CD8-positive, alpha-beta memory T cell (primary cell): ENCODE data around the gene ARHGAP26. TPM values are rescaled to one million over a fixed set of nuclear protein-coding genes. Genes with fewer than 3 reads are reported as not detected.

Source experiments
- CTCF ChIA-PET: fragments of 350-600 bp; sonication (Branson Sonifier 250); formaldehyde crosslinking; loops from one replicate; lab custom pipeline; 2021; ENCODE audit warnings: antibody characterized with exemption; lab: Charles Lee
- POLR2A ChIA-PET: fragments of 350-600 bp; sonication (Branson Sonifier 250); formaldehyde crosslinking; loops from one replicate; lab custom pipeline; 2021; ENCODE audit warnings: antibody characterized with exemption; lab: Charles Lee
- DNase-seq, 5 donors: peaks; one replicate each; pipeline versions ENCODE4 v3.0.0 to v3.0.0-alpha.2; 2020 to 2022; ENCODE audit warnings: mixed read lengths in 1 of 5
- H3K27ac ChIP-seq: one replicate; pipeline ENCODE4 v1.7.0; 2013; ENCODE audit warnings: low read depth, mild to moderate bottlenecking, low read length, moderate library complexity
- H3K27me3 ChIP-seq: 2 replicates; pipeline ENCODE4 v1.7.0; 2013; ENCODE audit warnings: low read length, mild to moderate bottlenecking; ENCODE audit not compliant: insufficient read depth, poor library complexity, severe bottlenecking
- H3K36me3 ChIP-seq: 2 replicates; pipeline ENCODE4 v1.7.0; 2013; ENCODE audit warnings: mild to moderate bottlenecking, low read length, moderate library complexity; ENCODE audit not compliant: insufficient read depth
- H3K4me1 ChIP-seq: 2 replicates; pipeline ENCODE4 v1.7.0; 2013; ENCODE audit warnings: mild to moderate bottlenecking, low read length, moderate library complexity; ENCODE audit not compliant: insufficient read depth
- H3K4me3 ChIP-seq: 2 replicates; pipeline ENCODE4 v1.7.0; 2013; ENCODE audit warnings: mild to moderate bottlenecking, low read length
- H3K9me3 ChIP-seq: 2 replicates; pipeline ENCODE4 v1.7.0; 2013; ENCODE audit warnings: mild to moderate bottlenecking, low read length
- H3K27ac Mint-ChIP-seq, 8 donors: one replicate each; pipeline ENCODE4 v1.8.0; 2020 to 2021; ENCODE audit warnings: mixed read lengths in 8 of 8, mild to moderate bottlenecking in 6 of 8, inconsistent platforms in 3 of 8, moderate library complexity in 3 of 8
- H3K27me3 Mint-ChIP-seq, 2 donors: one replicate each; pipeline ENCODE4 v1.8.0; 2020 to 2021; ENCODE audit warnings: mixed read lengths in 2 of 2, mild to moderate bottlenecking in 1 of 2, moderate library complexity in 1 of 2
- H3K36me3 Mint-ChIP-seq, 3 donors: one replicate each; pipeline ENCODE4 v1.8.0; 2020 to 2021; ENCODE audit warnings: mixed read lengths in 3 of 3, inconsistent platforms in 1 of 3, mild to moderate bottlenecking in 1 of 3
- H3K4me1 Mint-ChIP-seq, 3 donors: one replicate each; pipeline ENCODE4 v1.8.0; 2020 to 2021; ENCODE audit warnings: mixed read lengths in 3 of 3, inconsistent platforms in 1 of 3, mild to moderate bottlenecking in 1 of 3
- H3K4me3 Mint-ChIP-seq, 7 donors: one replicate each; pipeline ENCODE4 v1.8.0; 2020 to 2021; ENCODE audit warnings: mixed read lengths in 7 of 7, mild to moderate bottlenecking in 6 of 7, moderate library complexity in 4 of 7, inconsistent platforms in 2 of 7
- H3K9me3 Mint-ChIP-seq, 5 donors: one replicate each; pipeline ENCODE4 v1.8.0; 2020 to 2022; ENCODE audit warnings: mixed read lengths in 5 of 5, mild to moderate bottlenecking in 3 of 5, moderate library complexity in 2 of 5, inconsistent platforms in 1 of 5
- polyA plus RNA-seq: library from polyadenylated mRNA; unstranded; fragments of 300-500 nt; fragmentation: Illumina TruSeq; gene quantifications from one replicate; pipeline ENCODE4 v1.2.3, GENCODE V29; 2021
- total RNA-seq, 2 experiments: library from RNA; stranded (reverse); gene quantifications; one replicate each; pipeline ENCODE4 v1.2.3, GENCODE V29; 2021

ARHGAP26 gene
- total and polyA plus RNA-seq, 3 experiments from 2014 or later = 16.7 to 37.1 (median 19.7) TPM

DNA sequence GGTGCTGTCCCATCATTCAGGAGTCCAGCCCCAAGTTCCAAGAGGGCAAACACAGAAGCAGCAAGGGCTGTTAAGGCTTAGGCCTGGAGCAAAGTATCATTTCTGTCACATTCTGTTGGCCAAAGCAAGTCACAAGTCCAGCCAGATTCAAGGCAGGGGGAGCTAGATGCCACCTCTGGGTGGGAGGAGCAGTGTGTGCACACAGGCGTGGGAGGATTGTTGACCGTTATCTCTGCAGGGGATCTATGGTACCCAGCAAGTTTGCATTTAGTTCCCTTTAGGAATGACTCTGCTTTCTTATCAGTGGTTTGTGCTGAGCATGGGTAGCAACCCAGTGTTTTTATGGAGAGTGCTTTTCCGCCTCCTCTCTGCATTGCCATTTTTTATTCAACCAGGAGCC, 354.4 kb downstream of the ARHGAP26 start:
- no peak overlapping the region for H3K4me3 Mint-ChIP-seq
- no peaks in the 10 kb centered on the region for H3K27me3 Mint-ChIP-seq
- Histone ChIP-seq H3K4me1 (no peaks in the 10 kb centered on the region), H3K27ac (no peak overlapping the region), H3K9me3 (no peaks in the 10 kb centered on the region), H3K4me3 (no peak overlapping the region), H3K36me3 (no peaks in the 10 kb centered on the region), H3K27me3 (no peaks in the 10 kb centered on the region)
- H3K4me1 Mint-ChIP-seq = peaks cover 29 to 40% (median 36%) of the 10 kb centered on the region in 3 donors
- H3K9me3 Mint-ChIP-seq = no peaks in the 10 kb centered on the region
- H3K36me3 Mint-ChIP-seq = peaks cover 0 to 33% (median 26%) of the 10 kb centered on the region in 3 donors
- POLR2A ChIA-PET = no interaction called here
- no peak for DNase-seq
- peak overlapping the region in 2 of 8 donors; percentile 24 to 77 for H3K27ac Mint-ChIP-seq
- CTCF ChIA-PET = interaction anchor here (1.0 kb wide), 1 partner anchor 11 kb away, joined by 3 read pairs; no protein-coding TSS in a partner anchor

DNA sequence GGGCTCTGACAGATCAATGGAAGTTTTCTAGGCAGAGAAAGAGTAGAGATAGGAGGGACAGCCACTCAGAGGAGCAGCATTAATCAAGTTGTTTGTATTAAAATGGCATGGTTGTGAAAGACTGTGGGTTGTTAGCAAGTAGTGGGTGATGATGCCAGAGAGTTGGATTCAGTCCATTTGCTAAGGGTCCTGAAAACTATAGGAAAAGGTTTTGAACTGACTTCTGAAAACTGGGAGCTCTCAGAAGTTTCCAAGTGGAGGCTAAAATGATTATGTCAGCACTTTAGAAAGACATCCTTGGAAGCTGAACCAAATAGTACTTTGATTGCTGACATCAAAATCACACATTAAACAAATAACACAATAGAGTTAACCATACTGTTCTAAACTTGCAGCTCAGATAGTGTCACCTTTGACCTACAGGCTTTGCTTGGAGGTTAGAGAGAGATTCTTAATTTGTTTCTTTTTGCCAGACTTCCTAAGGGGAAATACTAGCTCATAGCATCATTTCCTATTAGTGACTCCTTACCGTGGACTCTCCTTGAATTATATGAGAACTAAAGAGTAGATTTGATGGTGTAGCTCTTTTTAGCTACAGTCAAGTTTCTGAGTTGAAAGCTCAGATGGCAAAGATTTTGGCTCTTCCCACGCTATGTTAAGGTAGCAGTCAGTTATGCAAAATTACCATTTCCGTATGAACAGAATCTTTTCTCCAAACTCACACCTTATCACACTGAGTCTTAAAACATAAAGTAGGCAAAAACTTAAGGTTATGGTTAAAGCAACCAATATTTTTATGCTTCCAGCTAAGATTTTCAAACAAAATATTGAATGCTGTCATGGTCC, 356.2 kb downstream of the ARHGAP26 start:
- Histone ChIP-seq H3K36me3 (no peaks in the 10 kb centered on the region), H3K27me3 (no peaks in the 10 kb centered on the region), H3K9me3 (no peaks in the 10 kb centered on the region), H3K4me3 (no peak overlapping the region), H3K4me1 (no peaks in the 10 kb centered on the region), H3K27ac (no peak overlapping the region)
- Mint-ChIP-seq H3K27ac (peak overlapping the region in 1 of 8 donors; percentile 47), H3K36me3 (peaks cover 0 to 27% (median 17%) of the 10 kb centered on the region in 3 donors), H3K4me1 (peaks cover 16 to 25% (median 22%) of the 10 kb centered on the region in 3 donors), H3K9me3 (no peaks in the 10 kb centered on the region), H3K27me3 (no peaks in the 10 kb centered on the region), H3K4me3 (no peak overlapping the region)
- POLR2A ChIA-PET = no interaction called here
- DNase-seq = no peak
- CTCF ChIA-PET = interaction anchor here (1.4 kb wide), 1 partner anchor 124 kb away, joined by 3 read pairs; no protein-coding TSS in a partner anchor

DNA sequence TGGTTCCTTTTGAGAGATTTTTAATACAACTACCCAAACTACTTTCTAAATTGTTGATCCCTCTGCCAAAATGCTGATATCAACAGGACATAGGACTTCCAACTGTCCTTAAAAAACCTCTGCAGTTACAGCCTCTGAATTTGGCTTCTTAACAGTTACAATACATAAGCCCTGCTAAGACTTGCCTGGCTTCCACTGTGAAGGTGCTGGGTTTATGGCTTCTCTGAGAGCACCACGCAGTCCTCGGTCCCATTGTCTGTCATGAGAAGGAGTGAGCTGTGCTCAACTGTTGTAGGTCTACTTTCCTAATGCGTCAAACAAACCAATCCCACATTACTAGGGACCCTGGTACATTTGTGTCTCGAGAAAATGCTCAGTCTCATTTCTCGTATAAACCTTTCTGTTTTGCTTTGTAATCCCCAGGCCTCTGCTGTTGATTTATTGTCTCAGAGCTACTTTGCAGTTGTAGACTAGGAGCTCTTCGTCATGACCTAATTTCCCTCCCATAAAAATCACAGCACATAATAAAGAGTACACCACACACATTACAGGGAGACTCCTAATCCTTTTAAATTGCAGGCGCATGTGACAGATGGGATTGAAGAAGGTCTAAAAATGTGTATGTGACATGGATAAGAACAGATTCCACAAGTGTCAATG, 358.4 kb downstream of the ARHGAP26 start:
- ChIA-PET POLR2A (no interaction called here), CTCF (no interaction called here)
- H3K27ac ChIP-seq = no peak overlapping the region
- H3K36me3 ChIP-seq = no peaks in the 10 kb centered on the region
- Mint-ChIP-seq H3K4me1 (peaks cover 16 to 22% (median 19%) of the 10 kb centered on the region in 3 donors), H3K4me3 (no peak overlapping the region), H3K27ac (no peak overlapping the region), H3K36me3 (peaks cover 0 to 16% (median 5%) of the 10 kb centered on the region in 3 donors), H3K9me3 (no peaks in the 10 kb centered on the region), H3K27me3 (no peaks in the 10 kb centered on the region)
- no peaks in the 10 kb centered on the region for H3K9me3 ChIP-seq
- H3K27me3 ChIP-seq = no peaks in the 10 kb centered on the region
- no peak overlapping the region for H3K4me3 ChIP-seq
- no peaks in the 10 kb centered on the region for H3K4me1 ChIP-seq
- DNase-seq = no peak

DNA sequence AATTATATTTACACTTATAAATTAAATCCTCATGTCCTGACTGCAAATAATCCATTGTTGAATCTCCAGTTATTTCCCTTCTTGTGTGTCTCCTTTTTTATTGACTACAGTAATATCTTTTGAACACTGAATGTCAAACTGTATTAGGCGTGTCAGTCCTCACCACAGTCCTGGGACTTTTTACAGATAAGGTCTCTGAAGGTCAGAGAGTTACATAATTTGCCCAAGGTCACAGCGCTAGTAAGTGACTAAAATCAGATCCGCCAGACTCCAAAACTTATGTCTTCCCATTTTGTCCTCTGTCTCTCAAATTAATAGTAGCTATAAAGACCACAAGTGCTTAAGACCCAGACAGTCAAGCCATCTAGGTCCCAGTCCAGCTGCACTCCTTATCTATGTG, 359.0 kb downstream of the ARHGAP26 start:
- H3K36me3 Mint-ChIP-seq = peaks cover 0 to 20% (median 9%) of the 10 kb centered on the region in 3 donors
- H3K9me3 Mint-ChIP-seq = no peaks in the 10 kb centered on the region
- CTCF ChIA-PET = no interaction called here
- Histone ChIP-seq H3K9me3 (no peaks in the 10 kb centered on the region), H3K4me3 (no peak overlapping the region), H3K27ac (no peak overlapping the region), H3K4me1 (no peaks in the 10 kb centered on the region), H3K27me3 (no peaks in the 10 kb centered on the region), H3K36me3 (no peaks in the 10 kb centered on the region)
- peaks cover 16 to 22% (median 19%) of the 10 kb centered on the region in 3 donors for H3K4me1 Mint-ChIP-seq
- H3K27ac Mint-ChIP-seq = peak overlapping the region in 1 of 8 donors; percentile 17
- POLR2A ChIA-PET = no interaction called here
- no peak overlapping the region for H3K4me3 Mint-ChIP-seq
- no peak for DNase-seq
- no peaks in the 10 kb centered on the region for H3K27me3 Mint-ChIP-seq

DNA sequence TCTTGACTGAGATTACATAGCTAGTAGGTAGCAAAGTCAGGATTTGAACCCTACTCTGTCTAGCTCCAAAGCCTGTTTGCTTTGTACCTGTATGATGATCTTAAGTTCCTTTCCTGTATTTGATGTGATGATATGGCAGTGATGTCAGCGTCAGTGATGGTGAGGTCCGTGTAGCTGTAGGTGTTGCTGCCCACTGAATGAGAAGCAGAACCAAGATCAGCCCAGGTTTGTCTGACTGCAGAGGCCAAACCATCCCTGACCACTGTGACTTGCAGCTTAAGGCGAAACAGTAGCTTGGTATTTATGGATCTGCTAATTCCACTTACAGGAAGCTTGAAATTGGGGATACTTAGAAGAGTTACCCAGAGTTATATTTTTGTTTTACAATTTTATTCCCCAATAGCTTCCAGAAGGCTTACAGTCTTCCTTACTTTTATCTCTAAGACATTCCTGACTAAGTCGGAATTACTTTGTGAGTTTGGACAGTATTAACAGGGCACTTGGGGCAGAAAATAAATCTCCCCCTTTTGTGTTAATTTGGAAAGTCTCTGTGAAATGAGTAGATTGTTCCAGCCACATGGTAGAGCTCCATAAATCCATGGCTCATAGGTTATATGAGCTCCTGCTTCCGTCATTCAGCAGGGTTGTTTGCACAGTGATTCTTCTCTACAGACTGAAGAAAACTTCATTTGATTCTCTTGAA, 359.9 kb downstream of the ARHGAP26 start:
- H3K4me1 Mint-ChIP-seq = peaks cover 12 to 18% (median 16%) of the 10 kb centered on the region in 3 donors
- no peak overlapping the region for H3K27ac Mint-ChIP-seq
- H3K9me3 Mint-ChIP-seq = no peaks in the 10 kb centered on the region
- H3K27me3 ChIP-seq = no peaks in the 10 kb centered on the region
- H3K4me3 ChIP-seq = no peak overlapping the region
- H3K27ac ChIP-seq = no peak overlapping the region
- POLR2A ChIA-PET = no interaction called here
- no peaks in the 10 kb centered on the region for H3K27me3 Mint-ChIP-seq
- H3K9me3 ChIP-seq = no peaks in the 10 kb centered on the region
- peaks cover 3 to 26% (median 14%) of the 10 kb centered on the region in 3 donors for H3K36me3 Mint-ChIP-seq
- CTCF ChIA-PET = interaction anchor here (1.2 kb wide), 1 partner anchor 100 kb away, joined by 3 read pairs; no protein-coding TSS in a partner anchor
- no peaks in the 10 kb centered on the region for H3K36me3 ChIP-seq
- no peak for DNase-seq
- H3K4me3 Mint-ChIP-seq = no peak overlapping the region
- H3K4me1 ChIP-seq = no peaks in the 10 kb centered on the region

DNA sequence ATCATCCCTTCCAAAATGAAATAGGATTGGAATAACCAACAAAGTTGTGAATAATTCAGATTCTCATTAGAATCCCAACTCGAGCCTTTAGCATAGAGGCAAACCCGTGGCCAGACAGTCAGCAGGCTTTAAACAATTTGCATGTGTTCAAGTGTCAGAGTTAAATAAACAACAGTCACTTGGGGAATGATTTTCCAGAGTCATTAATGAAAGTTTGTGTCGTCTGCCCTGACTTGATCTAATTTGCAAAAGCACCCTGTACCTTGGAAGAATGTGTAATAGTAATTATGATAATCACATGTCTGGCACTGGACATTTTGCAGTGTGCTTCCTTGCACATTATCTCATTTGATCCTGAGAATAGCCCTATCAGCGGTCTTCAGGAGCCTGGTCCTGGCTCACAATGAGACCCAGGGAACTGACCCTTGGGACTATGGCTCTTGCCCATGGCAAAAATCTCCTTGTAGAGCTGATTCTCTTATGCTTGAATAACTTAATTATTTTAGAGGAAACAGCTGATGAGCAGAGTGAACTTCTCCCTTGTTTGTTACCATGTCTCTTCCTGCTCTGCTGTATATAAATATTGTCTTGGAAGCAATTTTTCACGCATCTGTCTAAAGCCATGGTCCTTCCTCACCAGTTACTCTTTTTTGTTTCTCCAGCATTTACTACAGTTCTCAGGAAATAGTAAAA, 360.6 kb downstream of the ARHGAP26 start:
- CTCF ChIA-PET = interaction anchor here (1.2 kb wide), 1 partner anchor 101 kb away, joined by 3 read pairs; no protein-coding TSS in a partner anchor
- H3K36me3 ChIP-seq = no peaks in the 10 kb centered on the region
- no peaks in the 10 kb centered on the region for H3K4me1 ChIP-seq
- no peak for DNase-seq
- no peaks in the 10 kb centered on the region for H3K9me3 ChIP-seq
- no peaks in the 10 kb centered on the region for H3K9me3 Mint-ChIP-seq
- H3K27me3 ChIP-seq = no peaks in the 10 kb centered on the region
- H3K4me1 Mint-ChIP-seq = peaks cover 8 to 16% (median 13%) of the 10 kb centered on the region in 3 donors
- H3K4me3 Mint-ChIP-seq = no peak overlapping the region
- H3K27ac ChIP-seq = no peak overlapping the region
- H3K4me3 ChIP-seq = no peak overlapping the region
- H3K27ac Mint-ChIP-seq = peak overlapping the region in 1 of 8 donors; percentile 43
- POLR2A ChIA-PET = no interaction called here
- no peaks in the 10 kb centered on the region for H3K27me3 Mint-ChIP-seq
- peaks cover 4 to 31% (median 11%) of the 10 kb centered on the region in 3 donors for H3K36me3 Mint-ChIP-seq

DNA sequence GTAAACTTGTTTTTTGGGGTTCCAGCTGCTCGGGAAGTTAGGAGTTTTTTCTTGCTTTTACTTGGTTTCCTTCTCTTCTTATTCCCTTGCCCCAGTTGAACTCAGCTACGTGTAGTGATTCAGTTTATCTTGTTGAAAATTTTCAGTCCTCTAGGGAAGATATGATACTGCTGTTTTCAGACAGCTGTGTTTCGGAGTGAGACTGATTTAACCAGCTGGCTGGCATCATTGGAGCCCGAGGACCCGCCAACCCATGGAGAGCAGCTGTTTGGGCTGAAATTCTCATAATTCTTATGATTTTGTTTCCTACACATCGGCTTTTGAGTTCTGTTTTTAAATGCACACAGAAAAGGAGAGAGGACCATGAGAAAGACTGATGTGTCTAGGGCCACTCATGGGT, 361.8 kb downstream of the ARHGAP26 start:
- no peak overlapping the region for H3K4me3 ChIP-seq
- Mint-ChIP-seq H3K4me3 (no peak overlapping the region), H3K36me3 (peaks cover 4 to 43% (median 11%) of the 10 kb centered on the region in 3 donors), H3K4me1 (peaks cover 5 to 11% (median 8%) of the 10 kb centered on the region in 3 donors), H3K9me3 (no peaks in the 10 kb centered on the region), H3K27ac (peak overlapping the region in 3 of 8 donors; percentile 10 to 79 (median 28)), H3K27me3 (no peaks in the 10 kb centered on the region)
- H3K36me3 ChIP-seq = no peaks in the 10 kb centered on the region
- H3K4me1 ChIP-seq = no peaks in the 10 kb centered on the region
- ChIA-PET POLR2A (no interaction called here), CTCF (no interaction called here)
- H3K27ac ChIP-seq = no peak overlapping the region
- H3K9me3 ChIP-seq = no peaks in the 10 kb centered on the region
- DNase-seq = no peak
- H3K27me3 ChIP-seq = no peaks in the 10 kb centered on the region
